GM10266 (cell line): ENCODE measurements around the gene TEX29.

Experiments
- DNase-seq: peaks from one replicate; pipeline ENCODE4 v3.0.0; 2012; ENCODE audit errors: extremely low spot score
- TF ChIP-seq, protein P1 (sequence below): IDR thresholded peaks from 2 replicates; pipeline ENCODE4 v1.5.1; 2012; ENCODE audit warnings: mild to moderate bottlenecking, low read depth; ENCODE audit not compliant: control insufficient read depth, insufficient read depth; ENCODE audit errors: missing control alignments

The TEX29 gene

DNA sequence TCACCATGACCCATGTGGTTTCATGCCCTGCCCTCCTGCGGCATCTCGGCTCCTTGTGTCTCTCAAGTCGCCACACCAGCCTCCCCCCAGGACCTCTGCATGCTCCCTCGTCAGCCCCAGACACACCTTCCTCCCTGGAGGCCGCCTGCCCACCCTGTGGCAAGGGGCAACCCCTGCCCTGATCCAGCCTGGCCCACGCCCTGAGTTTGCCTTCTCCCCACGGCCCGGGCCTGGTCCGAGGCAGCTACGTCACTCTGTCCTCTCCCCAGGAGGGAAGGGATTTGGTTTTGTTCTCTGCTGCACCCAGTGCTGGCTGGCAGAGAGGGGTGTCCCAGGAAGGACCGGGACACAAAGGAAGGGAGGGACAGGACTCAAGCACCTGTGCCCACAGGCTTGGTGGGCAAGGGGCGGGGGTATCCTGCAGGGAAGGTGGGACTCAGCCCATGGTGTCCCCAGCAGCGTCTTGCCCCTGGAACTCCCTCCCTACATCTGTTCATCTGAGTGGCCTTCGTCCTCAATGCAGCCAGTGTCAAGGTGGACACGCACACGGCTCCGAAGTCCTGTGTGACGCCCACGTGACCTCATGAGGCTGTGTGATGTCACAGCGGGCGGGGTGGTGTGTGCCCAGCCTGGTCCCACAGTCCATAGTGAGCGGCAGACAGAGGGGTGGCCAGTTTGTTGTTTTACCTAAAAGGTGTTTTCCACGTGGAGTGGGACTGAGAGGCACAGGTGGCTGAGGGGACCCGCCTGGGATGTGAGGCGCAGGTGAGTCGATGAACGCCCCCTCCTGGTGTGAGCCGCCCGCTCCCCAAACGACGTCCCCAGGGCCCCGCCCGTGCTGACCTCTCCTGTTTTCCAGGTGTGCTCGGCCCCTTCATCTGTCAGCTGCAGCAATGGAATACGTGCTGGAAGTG lies at the start of gene TEX29:
Gene TEX29, plus strand, starts transcription at position 645 of the 914 bp plus-strand sequence. Its CDS starts 249 bp downstream, at position 894.
- DNase-seq, result no peak
- TF ChIP-seq, protein P1, sequence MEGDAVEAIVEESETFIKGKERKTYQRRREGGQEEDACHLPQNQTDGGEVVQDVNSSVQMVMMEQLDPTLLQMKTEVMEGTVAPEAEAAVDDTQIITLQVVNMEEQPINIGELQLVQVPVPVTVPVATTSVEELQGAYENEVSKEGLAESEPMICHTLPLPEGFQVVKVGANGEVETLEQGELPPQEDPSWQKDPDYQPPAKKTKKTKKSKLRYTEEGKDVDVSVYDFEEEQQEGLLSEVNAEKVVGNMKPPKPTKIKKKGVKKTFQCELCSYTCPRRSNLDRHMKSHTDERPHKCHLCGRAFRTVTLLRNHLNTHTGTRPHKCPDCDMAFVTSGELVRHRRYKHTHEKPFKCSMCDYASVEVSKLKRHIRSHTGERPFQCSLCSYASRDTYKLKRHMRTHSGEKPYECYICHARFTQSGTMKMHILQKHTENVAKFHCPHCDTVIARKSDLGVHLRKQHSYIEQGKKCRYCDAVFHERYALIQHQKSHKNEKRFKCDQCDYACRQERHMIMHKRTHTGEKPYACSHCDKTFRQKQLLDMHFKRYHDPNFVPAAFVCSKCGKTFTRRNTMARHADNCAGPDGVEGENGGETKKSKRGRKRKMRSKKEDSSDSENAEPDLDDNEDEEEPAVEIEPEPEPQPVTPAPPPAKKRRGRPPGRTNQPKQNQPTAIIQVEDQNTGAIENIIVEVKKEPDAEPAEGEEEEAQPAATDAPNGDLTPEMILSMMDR, result no peak

DNA sequence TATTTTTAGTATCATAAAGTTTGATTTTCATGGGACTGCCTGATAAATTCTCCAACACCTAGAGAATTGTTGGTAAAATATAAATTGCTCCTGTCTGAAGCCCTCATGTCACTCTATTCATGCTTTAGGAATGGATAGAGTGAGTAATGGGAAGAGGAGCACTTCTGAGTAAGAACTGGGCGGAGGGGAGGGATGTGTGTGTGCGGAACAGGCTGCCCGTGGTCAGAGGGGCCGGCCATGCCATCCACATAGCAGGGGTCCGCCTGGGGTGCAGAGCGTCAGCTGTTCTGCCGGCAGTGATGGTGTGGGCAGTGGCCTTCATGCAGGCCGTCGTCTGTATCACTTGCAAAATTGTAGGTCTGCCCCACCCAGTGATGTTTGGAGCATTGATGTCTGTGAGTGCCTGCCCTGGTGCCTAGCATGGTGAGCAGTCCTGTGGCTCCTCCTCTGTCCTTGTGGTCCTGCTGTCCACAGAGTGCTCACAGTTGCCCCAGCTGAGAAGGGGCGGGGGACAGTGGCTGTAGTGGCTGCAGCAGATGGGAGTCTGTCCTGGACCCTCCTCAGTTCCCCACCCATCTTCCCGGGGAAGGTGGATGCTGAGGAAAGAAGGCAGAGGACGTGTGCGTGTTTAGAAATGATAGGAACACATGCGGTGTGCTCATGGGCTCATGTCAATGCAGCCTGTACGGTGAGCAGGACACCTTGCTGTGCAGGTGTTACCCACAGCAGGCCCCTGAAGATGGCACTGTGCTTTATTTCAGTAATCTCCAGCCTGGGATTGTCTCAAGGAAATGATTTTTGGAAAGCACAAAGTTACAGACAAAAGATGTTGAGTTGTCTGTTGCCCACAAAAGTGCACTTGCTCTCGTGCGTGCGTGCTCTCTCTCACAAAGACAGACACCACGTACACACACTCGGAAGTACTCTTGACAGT lies 49.4 kb upstream of the TEX29 start:
- TF ChIP-seq, protein P1, result no peak
- no peak for DNase-seq

DNA sequence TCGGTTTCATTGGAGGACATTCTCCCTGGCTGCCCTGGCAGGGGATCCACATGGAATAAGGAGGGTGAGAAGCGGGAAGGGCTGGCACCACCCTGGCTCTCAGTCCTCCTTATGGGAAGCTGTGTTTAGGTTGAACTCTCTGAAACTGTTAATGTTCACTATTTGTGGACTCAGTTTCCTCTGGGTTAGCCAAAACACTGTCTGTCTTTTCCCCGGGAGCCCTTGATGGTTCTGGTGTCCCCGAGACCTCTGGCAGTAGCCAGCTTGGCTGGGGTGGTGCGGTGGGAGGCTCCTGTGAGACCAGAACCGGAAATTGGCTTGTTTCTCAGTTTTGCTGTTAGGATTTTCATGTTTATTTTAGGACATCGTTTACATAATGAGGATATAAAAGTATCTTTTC lies 48.3 kb upstream of the TEX29 start:
- TF ChIP-seq, protein P1, result no peak
- DNase-seq, result no peak

DNA sequence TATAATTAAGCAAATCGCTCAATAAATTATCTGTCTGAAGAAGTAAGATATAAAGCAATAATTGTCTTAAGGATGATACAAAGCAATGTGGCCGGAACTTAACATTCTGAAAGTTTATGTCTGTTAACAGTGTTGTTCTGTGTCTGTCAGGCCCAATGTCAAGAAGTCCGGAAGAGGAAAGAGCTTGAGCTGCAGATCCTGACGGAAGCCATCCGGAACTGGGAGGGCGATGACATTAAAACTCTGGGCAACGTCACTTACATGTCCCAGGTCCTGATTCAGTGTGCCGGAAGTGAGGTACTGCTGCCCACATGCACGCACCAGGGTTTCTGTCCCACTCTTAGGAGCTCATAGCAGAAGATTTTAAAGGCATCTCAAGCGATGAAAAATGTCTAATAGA lies 45.1 kb upstream of the TEX29 start:
- DNase-seq, result no peak
- TF ChIP-seq, protein P1, result no peak

DNA sequence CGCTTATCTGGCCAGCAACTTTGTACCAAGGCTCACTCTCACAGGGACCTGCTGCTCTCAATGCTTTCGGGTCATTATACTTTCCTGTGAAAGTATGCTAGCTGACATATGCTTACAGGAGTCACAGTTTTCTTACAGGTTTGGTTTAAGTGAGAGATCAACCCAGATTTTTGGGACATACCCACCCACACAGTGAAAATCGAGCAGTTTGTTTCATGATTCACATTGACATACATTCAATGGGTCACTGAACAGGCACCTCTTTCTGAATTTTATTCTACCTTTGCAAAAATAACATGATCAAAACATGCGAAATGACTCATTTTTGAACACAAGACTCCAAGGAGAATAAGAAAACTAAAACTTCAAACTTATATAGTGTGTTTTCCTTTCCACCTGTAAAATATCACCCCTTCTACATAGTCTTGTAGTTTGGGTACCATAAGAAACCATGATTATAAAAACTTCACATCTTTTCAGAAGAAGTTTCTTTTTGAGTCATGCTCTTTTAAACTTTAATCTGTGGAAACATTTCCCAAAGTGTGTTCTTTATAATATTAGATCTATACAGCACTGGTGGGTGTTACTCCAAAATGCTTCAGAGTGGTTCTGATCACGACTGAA lies 44.3 kb upstream of the TEX29 start:
- no peak for DNase-seq
- TF ChIP-seq, protein P1, result no peak

DNA sequence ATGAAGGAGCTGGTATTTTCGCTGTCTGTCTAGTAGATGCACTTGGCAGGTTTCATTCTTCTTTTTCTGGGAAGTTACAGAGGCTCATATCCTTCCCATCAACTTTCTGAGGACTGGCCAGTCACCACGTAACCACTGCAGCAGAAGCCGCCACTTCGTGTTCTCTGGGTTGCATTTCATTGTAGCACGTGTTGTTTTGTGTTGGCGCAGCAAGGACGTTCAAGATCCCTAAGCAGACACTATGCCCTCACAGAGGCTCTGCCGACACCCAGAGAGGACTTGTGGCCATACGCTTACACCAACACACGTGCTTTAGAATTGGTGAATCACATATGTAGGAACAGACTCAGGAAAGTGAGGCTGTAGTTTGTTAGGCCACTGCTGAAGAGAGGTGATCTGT lies 42.2 kb upstream of the TEX29 start:
- no peak for DNase-seq
- TF ChIP-seq, protein P1, result no peak
